CD4-positive, alpha-beta T cell treated with Interleukin-4 for 4 hours (primary cell): ENCODE data around the gene RTEL1.
A peak's percentile ranks its signal among the peaks of the same experiment; 100 is the strongest.
"Not testable (repeated sequence)": the region's sequence is repeated elsewhere in the genome, so short reads cannot be mapped to it uniquely, and the experiment has no call there.

ENCODE experiments used
- DNase-seq: peaks from one replicate; pipeline ENCODE4 v3.0.0-alpha.2; 2020

The RTEL1 gene

GRCh38 chr20:63730189-63730733 lies 72.1 kb downstream of the RTEL1 start:
- not testable (repeated sequence) for DNase-seq

DNA sequence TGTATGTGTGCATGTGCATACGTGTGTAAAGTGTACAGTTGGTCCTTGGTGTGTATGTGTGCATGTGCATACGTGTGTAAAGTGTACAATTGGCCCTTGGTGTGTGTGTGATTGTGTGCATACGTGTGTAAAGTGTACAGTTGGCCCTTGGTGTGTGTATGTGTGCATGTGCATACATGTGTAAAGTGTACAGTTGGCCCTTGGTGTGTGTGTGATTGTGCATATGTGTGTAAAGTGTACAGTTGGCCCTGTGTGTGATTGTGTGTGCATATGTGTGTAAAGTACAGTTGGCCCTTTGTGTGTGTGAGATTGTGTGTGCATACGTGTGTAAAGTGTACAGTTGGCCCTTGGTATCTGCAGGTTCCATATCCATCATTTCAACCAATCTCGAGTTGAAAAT lies 73.3 kb downstream of the RTEL1 start:
- DNase-seq, result no peak

- no peak for DNase-seq
Observed at GRCh38 chr20:63732118-63733095, 74.3 kb downstream of the RTEL1 start.

DNA sequence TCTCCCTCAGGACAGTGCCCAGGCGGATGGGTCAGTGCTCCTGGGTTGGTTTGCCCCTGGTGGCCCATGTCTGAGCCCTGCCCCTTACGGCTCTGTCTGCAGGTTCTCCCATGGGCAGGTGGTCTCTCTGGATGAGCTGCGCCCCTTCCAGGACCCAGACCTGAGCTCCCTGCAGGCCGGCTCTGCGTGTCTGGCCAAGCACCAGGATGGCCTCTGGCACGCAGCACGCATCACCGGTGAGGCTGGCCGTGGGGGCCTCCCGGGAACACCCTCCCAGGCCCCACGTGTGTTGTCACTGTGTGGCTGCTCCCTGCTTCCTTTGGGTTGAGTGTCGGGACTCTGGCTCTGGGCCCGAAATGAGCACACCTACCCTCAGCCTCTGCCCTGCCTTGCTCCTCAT lies 75.0 kb downstream of the RTEL1 start:
- DNase-seq, result no peak

DNA sequence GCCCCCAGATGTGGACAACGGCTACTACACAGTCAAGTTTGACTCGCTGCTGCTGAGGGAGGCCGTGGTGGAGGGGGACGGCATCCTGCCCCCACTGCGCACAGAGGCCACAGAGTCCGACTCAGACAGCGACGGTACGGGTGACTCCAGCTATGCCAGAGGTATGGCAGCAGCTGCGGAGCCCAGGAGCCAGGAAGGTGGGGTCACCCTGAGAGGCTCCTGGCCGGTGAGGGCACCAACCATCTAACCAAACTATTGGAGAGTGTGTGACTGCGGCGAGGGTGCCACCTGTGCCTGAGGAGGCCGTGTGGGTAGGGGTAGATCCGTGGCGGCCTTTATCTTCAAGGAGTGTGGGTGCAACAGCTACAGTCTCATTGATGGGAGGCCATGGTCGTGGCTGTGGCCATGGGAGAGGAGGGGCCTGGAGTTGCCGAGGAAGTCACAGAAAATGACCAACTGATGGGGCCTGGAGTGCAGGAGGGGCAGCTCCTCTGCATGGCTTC lies 75.5 kb downstream of the RTEL1 start:
- DNase-seq, result no peak

GRCh38 chr20:63734111-63734945 lies 76.2 kb downstream of the RTEL1 start:
- DNase-seq, result no peak

GRCh38 chr20:63734946-63735858 lies 77.1 kb downstream of the RTEL1 start:
- DNase-seq, result no peak

- DNase-seq, result peak; percentile 86
Observed at GRCh38 chr20:63735859-63736718, 78.0 kb downstream of the RTEL1 start, which contains the start of gene LIME1. Gene LIME1 (plus strand): TSS chr20:63736664. CDS start chr20:63737550, 886 bp downstream.

DNA sequence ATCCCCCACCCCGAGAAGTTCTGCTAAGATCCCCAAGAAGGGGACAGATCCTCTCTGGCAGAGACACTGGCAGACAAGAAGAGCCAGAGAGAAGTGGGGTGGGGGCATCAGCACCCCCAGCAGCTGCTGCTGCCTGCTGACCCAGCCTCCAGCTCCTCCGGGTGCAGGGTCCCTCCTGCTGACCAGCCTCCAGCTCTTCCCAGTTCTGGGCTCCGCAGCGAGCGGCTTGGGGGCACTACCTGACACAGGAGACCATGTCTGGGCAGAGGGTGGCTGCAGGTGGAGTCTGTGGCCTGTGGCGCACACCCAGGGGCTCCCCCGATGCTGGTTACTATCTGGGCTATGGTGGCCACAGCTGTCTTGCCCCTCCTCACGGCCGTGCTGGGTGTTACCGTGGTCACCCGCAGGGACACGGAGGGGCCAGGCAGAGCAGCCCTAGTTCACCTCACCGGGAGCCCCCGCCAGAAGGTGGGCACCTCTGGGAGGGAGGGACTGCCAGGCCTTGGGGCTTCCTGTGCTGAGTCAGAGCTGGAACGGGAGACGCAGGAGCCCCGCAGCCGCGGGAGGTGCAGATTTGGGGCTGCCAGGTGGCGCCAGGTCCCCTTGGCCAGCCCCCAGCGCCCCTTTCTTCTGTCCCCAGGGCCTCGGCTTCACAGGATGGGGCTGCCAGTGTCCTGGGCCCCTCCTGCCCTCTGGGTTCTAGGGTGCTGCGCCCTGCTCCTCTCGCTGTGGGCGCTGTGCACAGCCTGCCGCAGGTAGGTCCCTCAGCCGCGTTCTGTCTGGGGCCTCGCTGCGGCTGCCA lies 79.0 kb downstream of the RTEL1 start:
- DNase-seq, result peak; percentile 60

DNA sequence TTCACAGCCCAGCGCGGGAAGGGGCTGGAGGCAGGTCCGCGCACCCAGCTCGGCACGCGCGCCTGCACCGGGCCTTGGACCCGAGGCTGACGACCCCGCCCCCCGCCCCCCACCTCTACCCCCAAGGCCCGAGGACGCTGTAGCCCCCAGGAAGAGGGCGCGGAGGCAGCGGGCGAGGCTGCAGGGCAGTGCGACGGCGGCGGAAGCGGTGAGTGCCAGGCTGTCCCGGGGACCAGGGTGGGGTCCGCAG lies 79.5 kb downstream of the RTEL1 start:
- no peak for DNase-seq

DNA sequence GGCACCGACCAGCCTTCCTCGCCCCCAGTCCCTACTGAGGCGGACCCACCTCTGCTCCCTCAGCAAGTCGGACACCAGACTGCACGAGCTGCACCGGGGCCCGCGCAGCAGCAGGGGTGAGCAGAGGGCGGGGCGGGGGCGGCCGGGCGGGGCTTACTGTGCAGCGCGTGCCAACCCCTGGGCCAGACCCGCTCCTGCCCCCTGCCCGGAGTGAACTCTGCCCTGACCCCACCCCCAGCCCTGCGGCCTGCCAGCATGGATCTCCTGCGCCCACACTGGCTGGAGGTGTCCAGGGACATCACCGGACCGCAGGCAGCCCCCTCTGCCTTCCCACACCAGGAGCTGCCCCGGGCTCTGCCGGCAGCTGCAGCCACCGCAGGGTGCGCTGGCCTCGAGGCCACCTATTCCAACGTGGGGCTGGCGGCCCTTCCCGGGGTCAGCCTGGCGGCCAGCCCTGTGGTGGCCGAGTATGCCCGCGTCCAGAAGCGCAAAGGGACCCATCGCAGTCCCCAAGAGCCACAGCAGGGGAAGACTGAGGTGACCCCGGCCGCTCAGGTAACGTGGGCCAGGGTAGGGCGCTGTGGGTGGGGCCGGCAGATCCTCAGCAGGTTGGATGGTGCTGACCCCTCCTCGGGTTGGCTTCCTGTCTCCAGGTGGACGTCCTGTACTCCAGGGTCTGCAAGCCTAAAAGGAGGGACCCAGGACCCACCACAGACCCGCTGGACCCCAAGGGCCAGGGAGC lies 80.0 kb downstream of the RTEL1 start:
- DNase-seq, result no peak

- DNase-seq, result no peak
Observed at GRCh38 chr20:63738687-63739129, 80.6 kb downstream of the RTEL1 start.

GRCh38 chr20:63739130-63740069 lies 81.3 kb downstream of the RTEL1 start, which contains the start of gene SLC2A4RG:
Gene SLC2A4RG (plus strand): TSS chr20:63739776. CDS start chr20:63739913, 137 bp downstream.
- peak; percentile 63 for DNase-seq

DNA sequence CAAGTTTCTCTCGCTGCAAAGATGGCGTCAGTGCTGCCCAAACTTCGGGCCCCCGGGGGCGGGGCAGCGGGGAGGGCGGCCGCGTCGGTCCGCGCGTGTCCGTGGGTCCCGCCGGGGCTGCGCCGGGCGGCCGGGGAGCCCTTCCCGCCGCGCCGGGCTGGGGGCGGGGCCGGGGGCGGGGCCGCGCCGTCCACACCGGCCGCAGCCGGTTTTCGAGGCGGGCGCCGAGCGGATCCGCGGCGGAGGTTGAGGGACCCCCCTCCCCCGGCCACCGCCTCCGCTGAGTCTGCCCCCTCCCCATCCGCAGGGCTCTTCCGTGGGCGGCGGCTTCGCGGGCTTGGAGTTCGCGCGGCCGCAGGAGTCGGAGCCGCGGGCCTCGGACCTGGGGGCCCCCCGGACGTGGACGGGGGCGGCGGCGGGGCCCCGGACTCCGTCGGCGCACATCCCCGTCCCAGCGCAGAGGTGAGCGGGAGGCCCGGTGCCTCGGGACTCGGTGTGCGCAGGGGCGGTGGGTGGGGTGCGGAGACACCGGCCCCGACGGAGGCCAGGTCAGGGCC lies 82.0 kb downstream of the RTEL1 start:
- DNase-seq, result peak; percentile 53

- DNase-seq, result peak; percentile 28
Observed at GRCh38 chr20:63740627-63741353, 82.7 kb downstream of the RTEL1 start.

- DNase-seq, result no peak
Observed at GRCh38 chr20:63741354-63741675, 83.2 kb downstream of the RTEL1 start.

DNA sequence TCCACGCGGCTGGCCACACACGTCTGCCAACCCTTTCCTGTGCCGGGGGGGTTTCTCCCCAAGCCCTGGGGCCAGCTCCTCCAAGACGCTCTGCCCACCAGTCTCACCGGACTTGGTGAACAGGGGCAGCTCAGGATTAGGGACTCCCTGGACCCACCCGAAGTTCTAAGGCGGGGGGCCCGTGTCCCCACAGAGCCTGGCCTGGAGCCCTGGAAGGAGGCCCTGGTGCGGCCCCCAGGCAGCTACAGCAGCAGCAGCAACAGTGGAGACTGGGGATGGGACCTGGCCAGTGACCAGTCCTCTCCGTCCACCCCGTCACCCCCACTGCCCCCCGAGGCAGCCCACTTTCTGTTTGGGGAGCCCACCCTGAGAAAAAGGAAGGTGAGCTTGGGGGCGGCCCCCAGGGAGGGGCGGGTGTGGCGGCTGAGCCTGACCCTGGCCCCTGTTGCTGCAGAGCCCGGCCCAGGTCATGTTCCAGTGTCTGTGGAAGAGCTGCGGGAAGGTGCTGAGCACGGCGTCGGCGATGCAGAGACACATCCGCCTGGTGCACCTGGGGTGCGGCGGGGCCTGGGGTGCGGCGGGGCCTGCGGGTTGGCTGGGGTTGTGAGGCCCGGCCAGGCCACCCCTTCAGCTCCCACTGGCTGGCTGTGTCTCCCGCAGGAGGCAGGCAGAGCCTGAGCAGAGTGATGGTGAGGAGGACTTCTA lies 83.7 kb downstream of the RTEL1 start:
- no peak for DNase-seq
